K562 (cell line): ENCODE data around the gene STX1B. TPM values are rescaled to one million over a fixed set of nuclear protein-coding genes. Genes with fewer than 3 reads are reported as not detected.

Experiments used
- KDM2B ChIP-seq: fragments of 250-450 bp; sonication (Bioruptor Pico); IDR thresholded peaks from 2 replicates; pipeline ENCODE4 v1.8.0; 2021; ENCODE audit warnings: mild to moderate bottlenecking, moderate library complexity
- MIER1 ChIP-seq: fragments of 450-650 bp; IDR thresholded peaks from 2 replicates; pipeline ENCODE4 v1.6.1; 2016; ENCODE audit warnings: antibody characterized with exemption, mild to moderate bottlenecking, low read depth
- ZNF253 ChIP-seq: fragments of 250-450 bp; sonication (Bioruptor Pico); conservative IDR thresholded peaks from 2 replicates; pipeline ENCODE4 v1.6.1; 2021; ENCODE audit warnings: mild to moderate bottlenecking
- ZNF586 ChIP-seq: fragments of 450-650 bp; formaldehyde crosslinking; conservative IDR thresholded peaks from 2 replicates; pipeline ENCODE4 v1.4.0; 2020; ENCODE audit warnings: mild to moderate bottlenecking, moderate library complexity
- polyA plus RNA-seq, 8 experiments: library from polyadenylated mRNA; depleted of rRNA in 4 of 8; stranded (reverse) in 5 of 8; unstranded in 3 of 8; fragments of >200 nt; fragmentation: Nextera tagmentation in 2 of 8; fragmentation: Illumina TruSeq in 1 of 8; extraction: Ambion mirVana in 2 of 8; extraction: Trizol in 1 of 8; gene quantifications; 2 replicates each; pipeline versions ENCODE4 v1.2.1 to v1.2.3, GENCODE V29; 2011 to 2014; ENCODE audit warnings: inconsistent platforms in 1 of 8, missing spikeins in 1 of 8
- total RNA-seq, 7 experiments: library from RNA; depleted of rRNA in 6 of 7; stranded (reverse); fragments of >200 nt in 6 of 7; fragmentation: Illumina TruSeq in 2 of 7; extraction: Trizol in 2 of 7; gene quantifications; 2 replicates each; pipeline versions ENCODE4 v1.2.1 to v1.2.3, GENCODE V29; 2011 to 2021; ENCODE audit warnings: low replicate concordance in 1 of 7
- TF ChIP-seq, protein P1 (sequence below): sonication (generic); formaldehyde crosslinking; IDR thresholded peaks from 2 replicates; pipeline ENCODE4 v1.8.0; 2023; ENCODE audit warnings: missing genetic modification reagents, mild to moderate bottlenecking, borderline replicate concordance
- TF ChIP-seq, protein P2 (sequence below): IDR thresholded peaks from 3 replicates; pipeline ENCODE4 v1.6.1; 2011; ENCODE audit warnings: borderline replicate concordance, mild to moderate bottlenecking; ENCODE audit not compliant: insufficient read length, insufficient read depth
- TF ChIP-seq, protein P3 (sequence below), 3 experiments: IDR thresholded peaks in 2 of 3; conservative IDR thresholded peaks in 1 of 3; 2 replicates each; pipeline ENCODE4 v1.5.1; 2011 to 2012; ENCODE audit warnings: low read length in 3 of 3, mild to moderate bottlenecking in 3 of 3, control low read depth in 2 of 3, improper control_type of control experiment in 1 of 3, inconsistent platforms in 1 of 3, low read depth in 1 of 3, mixed read lengths in 1 of 3, moderate library complexity in 1 of 3; ENCODE audit not compliant: insufficient read depth in 2 of 3

Gene STX1B
- total and polyA plus RNA-seq, 9 of the 15 experiments (the other 6 are each of a cell fraction or from before 2014, with no cell fraction given), result 0.07 to 2.5 (median 0.86) TPM

DNA sequence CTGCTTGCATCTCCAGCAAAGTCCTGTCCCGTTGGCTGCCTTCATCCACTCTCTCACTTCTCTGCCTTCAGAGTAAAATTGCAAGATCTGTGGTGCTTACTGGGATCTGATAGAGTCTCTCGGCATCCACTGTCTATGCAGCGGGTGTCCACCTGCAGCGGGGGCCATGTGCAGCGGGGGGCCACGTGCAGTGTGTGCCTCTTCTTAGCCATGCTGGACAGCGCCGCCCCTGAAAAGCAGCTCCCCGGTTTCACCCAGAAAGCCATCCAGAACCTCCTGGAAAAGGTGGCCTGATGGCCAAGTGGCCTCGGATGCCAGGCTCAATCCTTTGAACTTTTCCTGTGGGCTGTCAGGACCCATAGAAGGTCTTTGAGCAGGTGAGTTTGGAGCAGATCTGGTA, 32.4 kb upstream of the STX1B start (continued):
- TF ChIP-seq, protein P1, sequence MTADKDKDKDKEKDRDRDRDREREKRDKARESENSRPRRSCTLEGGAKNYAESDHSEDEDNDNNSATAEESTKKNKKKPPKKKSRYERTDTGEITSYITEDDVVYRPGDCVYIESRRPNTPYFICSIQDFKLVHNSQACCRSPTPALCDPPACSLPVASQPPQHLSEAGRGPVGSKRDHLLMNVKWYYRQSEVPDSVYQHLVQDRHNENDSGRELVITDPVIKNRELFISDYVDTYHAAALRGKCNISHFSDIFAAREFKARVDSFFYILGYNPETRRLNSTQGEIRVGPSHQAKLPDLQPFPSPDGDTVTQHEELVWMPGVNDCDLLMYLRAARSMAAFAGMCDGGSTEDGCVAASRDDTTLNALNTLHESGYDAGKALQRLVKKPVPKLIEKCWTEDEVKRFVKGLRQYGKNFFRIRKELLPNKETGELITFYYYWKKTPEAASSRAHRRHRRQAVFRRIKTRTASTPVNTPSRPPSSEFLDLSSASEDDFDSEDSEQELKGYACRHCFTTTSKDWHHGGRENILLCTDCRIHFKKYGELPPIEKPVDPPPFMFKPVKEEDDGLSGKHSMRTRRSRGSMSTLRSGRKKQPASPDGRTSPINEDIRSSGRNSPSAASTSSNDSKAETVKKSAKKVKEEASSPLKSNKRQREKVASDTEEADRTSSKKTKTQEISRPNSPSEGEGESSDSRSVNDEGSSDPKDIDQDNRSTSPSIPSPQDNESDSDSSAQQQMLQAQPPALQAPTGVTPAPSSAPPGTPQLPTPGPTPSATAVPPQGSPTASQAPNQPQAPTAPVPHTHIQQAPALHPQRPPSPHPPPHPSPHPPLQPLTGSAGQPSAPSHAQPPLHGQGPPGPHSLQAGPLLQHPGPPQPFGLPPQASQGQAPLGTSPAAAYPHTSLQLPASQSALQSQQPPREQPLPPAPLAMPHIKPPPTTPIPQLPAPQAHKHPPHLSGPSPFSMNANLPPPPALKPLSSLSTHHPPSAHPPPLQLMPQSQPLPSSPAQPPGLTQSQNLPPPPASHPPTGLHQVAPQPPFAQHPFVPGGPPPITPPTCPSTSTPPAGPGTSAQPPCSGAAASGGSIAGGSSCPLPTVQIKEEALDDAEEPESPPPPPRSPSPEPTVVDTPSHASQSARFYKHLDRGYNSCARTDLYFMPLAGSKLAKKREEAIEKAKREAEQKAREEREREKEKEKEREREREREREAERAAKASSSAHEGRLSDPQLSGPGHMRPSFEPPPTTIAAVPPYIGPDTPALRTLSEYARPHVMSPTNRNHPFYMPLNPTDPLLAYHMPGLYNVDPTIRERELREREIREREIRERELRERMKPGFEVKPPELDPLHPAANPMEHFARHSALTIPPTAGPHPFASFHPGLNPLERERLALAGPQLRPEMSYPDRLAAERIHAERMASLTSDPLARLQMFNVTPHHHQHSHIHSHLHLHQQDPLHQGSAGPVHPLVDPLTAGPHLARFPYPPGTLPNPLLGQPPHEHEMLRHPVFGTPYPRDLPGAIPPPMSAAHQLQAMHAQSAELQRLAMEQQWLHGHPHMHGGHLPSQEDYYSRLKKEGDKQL, result no peak
- TF ChIP-seq, protein P2, sequence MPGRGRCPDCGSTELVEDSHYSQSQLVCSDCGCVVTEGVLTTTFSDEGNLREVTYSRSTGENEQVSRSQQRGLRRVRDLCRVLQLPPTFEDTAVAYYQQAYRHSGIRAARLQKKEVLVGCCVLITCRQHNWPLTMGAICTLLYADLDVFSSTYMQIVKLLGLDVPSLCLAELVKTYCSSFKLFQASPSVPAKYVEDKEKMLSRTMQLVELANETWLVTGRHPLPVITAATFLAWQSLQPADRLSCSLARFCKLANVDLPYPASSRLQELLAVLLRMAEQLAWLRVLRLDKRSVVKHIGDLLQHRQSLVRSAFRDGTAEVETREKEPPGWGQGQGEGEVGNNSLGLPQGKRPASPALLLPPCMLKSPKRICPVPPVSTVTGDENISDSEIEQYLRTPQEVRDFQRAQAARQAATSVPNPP, result no peak
- no peak for TF ChIP-seq ZNF586 (CRISPR knock-in tag)
- no peak for TF ChIP-seq MIER1
- TF ChIP-seq, protein P3, sequence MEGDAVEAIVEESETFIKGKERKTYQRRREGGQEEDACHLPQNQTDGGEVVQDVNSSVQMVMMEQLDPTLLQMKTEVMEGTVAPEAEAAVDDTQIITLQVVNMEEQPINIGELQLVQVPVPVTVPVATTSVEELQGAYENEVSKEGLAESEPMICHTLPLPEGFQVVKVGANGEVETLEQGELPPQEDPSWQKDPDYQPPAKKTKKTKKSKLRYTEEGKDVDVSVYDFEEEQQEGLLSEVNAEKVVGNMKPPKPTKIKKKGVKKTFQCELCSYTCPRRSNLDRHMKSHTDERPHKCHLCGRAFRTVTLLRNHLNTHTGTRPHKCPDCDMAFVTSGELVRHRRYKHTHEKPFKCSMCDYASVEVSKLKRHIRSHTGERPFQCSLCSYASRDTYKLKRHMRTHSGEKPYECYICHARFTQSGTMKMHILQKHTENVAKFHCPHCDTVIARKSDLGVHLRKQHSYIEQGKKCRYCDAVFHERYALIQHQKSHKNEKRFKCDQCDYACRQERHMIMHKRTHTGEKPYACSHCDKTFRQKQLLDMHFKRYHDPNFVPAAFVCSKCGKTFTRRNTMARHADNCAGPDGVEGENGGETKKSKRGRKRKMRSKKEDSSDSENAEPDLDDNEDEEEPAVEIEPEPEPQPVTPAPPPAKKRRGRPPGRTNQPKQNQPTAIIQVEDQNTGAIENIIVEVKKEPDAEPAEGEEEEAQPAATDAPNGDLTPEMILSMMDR (IDR thresholded peaks at IDR 0.05 in 2 of 3, conservative IDR thresholded peaks at IDR 0.05 in 1 of 3; ENCODE audit: insufficient read depth in 2 of 3, low read depth in 1 of 3, low read length in 3 of 3), result no peak
- TF ChIP-seq ZNF253 (CRISPR knock-in tag), result no peak
- no peak for TF ChIP-seq KDM2B (CRISPR knock-in tag)
